Activated gamma-delta T cell (primary cell): ENCODE measurements around the gene CPT1A.

Source experiments
- DNase-seq: peaks from one replicate; lab custom pipeline; 2025; lab: John Stamatoyannopoulos, UW

The CPT1A gene

GRCh38 chr11:68707527-68707926 is 134.2 kb downstream of the CPT1A start:
- DNase-seq, result no peak

- no peak for DNase-seq
These were observed 136.8 kb downstream of the CPT1A start for GRCh38 chr11:68704887-68705286.
